Endothelial cell (in vitro differentiated cells): ENCODE results near the gene SPIRE2. TPM values are rescaled to one million over a fixed set of nuclear protein-coding genes. Genes with fewer than 3 reads are reported as not detected.
"Not testable (repeated sequence)": the region's sequence is repeated elsewhere in the genome, so short reads cannot be mapped to it uniquely, and the experiment has no call there.

ENCODE experiments used
- DNase-seq: peaks from one replicate; pipeline ENCODE4 v3.0.0; 2021; ENCODE audit warnings: low spot score
- H3K27ac Mint-ChIP-seq: one replicate; pipeline ENCODE4 v1.8.0; 2021; ENCODE audit warnings: mixed read lengths, inconsistent platforms; ENCODE audit not compliant: unreplicated experiment
- H3K27me3 Mint-ChIP-seq: one replicate; pipeline ENCODE4 v1.8.0; 2021; ENCODE audit warnings: mild to moderate bottlenecking, moderate library complexity, mixed read lengths, inconsistent platforms; ENCODE audit not compliant: unreplicated experiment
- H3K36me3 Mint-ChIP-seq: one replicate; pipeline ENCODE4 v1.8.0; 2021; ENCODE audit warnings: mild to moderate bottlenecking, low read depth, mixed read lengths, inconsistent platforms; ENCODE audit not compliant: unreplicated experiment
- H3K4me1 Mint-ChIP-seq: one replicate; pipeline ENCODE4 v1.8.0; 2021; ENCODE audit warnings: mild to moderate bottlenecking, mixed read lengths, inconsistent platforms; ENCODE audit not compliant: unreplicated experiment
- H3K4me3 Mint-ChIP-seq: one replicate; pipeline ENCODE4 v1.8.0; 2021; ENCODE audit warnings: mild to moderate bottlenecking, mixed read lengths, inconsistent platforms; ENCODE audit not compliant: unreplicated experiment
- H3K9me3 Mint-ChIP-seq: one replicate; pipeline ENCODE4 v1.8.0; 2021; ENCODE audit warnings: mixed read lengths, inconsistent platforms; ENCODE audit not compliant: unreplicated experiment
- CTCF ChIP-seq: fragments of 200-600 bp; sonication (generic); IDR thresholded peaks from one replicate; pipeline ENCODE4 v1.5.0; 2021; ENCODE audit warnings: antibody characterized with exemption; ENCODE audit not compliant: unreplicated experiment
- total RNA-seq: library from RNA; stranded (reverse); fragmentation: NEBNext Ultra II Directional; extraction: Animal tissue kit (Norgen Biotek cat#: 25700); gene quantifications from one replicate; pipeline ENCODE4 v1.2.1, GENCODE V29; 2021; ENCODE audit not compliant: unreplicated experiment

Gene SPIRE2
- total RNA-seq, 1 donor from 2014 or later, result 7.9 TPM

GRCh38 chr16:89828870-89829629, 775 bp downstream of the SPIRE2 start:
- Mint-ChIP-seq H3K27me3 (peaks cover 11% of the 10 kb centered on the region), H3K9me3 (no peaks in the 10 kb centered on the region), H3K27ac (peak overlapping the region; percentile 48), H3K36me3 (no peaks in the 10 kb centered on the region), H3K4me1 (peaks cover 2% of the 10 kb centered on the region), H3K4me3 (peak overlapping the region; percentile 94)
- no peak for DNase-seq
- no peak for TF ChIP-seq CTCF

DNA sequence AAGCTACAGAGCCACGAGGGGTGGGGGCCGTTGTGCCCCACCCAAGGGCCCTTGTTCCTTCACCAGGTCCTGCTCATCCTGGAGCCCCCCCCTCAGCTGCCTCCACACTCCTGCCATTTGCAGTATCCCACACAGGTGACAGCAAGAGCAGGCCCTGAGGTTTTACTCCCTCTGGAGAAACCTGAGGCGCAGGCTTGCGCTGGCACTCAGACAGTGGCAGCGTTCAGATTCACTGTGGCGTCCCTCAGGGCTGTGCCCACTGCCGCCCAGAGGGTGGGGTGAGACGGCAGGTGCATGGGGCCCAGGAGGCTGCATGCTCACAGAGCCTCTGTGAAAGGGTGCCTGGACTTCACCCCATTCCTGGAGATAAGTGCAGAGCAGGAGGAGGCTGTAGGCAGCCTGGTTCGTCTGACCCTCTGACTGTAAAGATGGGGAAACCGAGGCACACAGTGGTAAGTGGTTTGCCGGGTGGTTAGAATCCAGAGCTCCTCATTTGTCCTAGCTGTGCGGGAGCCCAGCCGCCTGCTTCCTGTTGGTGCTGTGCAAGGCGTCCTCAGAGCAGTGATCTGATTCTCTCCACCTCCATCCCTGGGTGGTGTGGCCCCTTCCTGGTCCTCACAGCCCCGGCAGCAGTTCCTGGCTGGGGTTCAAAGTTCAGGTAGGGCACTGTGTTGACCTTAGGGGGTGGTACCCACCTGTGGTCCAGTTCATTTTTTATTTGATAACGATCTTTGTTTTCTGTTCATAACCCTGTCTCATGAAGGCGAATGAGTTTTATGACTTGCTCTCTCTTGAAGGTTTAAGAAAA, 1.6 kb downstream of the SPIRE2 start:
- Mint-ChIP-seq H3K4me3 (no peak overlapping the region), H3K9me3 (no peaks in the 10 kb centered on the region), H3K36me3 (peaks cover 1% of the 10 kb centered on the region), H3K27ac (no peak overlapping the region), H3K27me3 (peaks cover 11% of the 10 kb centered on the region), H3K4me1 (peaks cover 2% of the 10 kb centered on the region)
- TF ChIP-seq CTCF, result no peak
- no peak for DNase-seq

DNA sequence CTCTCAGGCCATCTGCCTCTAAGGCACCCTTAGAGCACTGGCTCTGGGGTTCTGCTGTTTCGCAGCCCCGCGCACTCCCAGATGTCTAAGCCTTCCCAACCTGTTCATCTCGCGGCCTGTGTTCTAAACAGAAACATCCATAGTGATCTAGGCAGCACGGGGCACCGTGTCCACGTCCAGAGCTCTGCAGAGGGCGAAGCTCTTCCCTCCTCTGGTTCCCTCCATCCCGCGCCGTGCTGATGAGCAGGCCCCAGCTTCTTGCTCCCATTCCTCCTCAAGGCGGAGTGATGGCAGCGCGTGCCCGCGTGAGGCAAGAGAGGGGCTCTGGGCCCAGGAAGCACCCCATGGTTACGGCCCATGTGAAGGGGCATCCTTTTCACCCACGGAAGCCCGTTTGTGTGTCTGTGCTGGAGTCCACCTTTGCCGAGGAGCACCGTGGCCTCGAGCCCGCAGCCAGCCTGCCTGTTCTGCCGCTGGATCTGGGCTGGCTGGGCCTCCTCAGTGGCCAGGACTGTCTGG, 3.6 kb downstream of the SPIRE2 start:
- TF ChIP-seq CTCF, result no peak
- Mint-ChIP-seq H3K4me1 (peaks cover 2% of the 10 kb centered on the region), H3K4me3 (peak overlapping the region; percentile 77), H3K36me3 (peaks cover 10% of the 10 kb centered on the region), H3K27ac (no peak overlapping the region), H3K9me3 (no peaks in the 10 kb centered on the region), H3K27me3 (peaks cover 12% of the 10 kb centered on the region)
- no peak for DNase-seq

DNA sequence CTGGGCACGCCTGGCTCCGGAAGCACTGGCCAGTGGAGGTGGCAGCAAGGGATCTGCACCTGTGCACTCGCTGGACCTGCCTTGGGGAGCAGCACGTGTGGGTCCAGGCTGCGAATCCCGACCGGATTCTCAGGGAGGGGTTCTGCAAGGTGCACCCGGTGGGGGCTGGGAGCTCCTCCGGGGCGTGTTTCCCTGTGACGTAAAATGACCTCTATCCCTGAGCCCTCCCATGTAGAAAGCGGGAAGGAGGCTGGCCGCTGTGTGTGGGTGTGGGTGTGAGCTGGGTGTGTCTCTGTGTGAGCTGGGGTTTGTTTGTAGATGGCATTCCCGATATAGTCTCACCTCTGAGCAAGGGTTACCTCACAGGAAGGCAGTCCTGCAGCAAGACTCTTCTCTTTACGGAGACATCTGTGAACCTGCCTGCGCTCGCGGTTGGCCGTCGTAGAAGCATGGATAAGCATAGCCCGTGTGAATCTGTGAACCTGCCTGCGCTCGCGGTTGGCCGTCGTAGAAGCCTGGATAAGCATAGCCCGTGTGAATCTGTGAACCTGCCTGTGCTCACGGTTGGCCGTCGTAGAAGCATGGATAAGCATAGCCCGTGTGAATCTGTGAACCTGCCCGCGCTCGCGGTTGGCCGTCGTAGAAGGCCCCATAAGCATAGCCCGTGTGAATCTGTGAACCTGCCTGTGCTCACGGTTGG, 5.5 kb downstream of the SPIRE2 start:
- Mint-ChIP-seq H3K27me3 (peaks cover 10% of the 10 kb centered on the region), H3K4me3 (peak overlapping the region; percentile 31)
- H3K4me1 Mint-ChIP-seq, H3K9me3 Mint-ChIP-seq, DNase-seq, H3K36me3 Mint-ChIP-seq, H3K27ac Mint-ChIP-seq: not testable (repeated sequence)

DNA sequence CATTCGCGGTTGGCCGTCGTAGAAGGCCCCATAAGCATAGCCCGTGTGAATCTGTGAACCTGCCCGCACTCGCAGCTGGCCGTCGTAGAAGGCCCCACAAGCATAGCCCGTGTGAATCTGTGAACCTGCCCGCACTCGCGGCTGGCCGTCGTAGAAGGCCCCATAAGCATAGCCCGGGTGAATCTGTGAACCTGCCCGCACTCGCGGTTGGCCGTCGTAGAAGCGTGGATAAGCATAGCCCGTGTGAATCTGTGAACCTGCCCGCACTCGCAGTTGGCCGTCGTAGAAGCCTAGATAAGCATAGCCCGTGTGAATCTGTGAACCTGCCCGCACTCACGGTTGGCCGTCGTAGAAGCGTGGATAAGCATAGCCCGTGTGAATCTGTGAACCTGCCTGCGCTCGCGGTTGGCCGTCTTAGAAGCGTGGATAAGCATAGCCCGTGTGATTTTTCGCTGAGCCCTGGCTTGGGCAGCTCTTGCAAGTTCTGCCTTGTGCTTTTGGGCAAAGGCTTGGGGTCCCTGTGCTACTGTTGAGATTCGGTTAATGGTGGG, 6.6 kb downstream of the SPIRE2 start:
- not testable (repeated sequence) for H3K27me3 Mint-ChIP-seq, H3K27ac Mint-ChIP-seq, H3K4me1 Mint-ChIP-seq, H3K9me3 Mint-ChIP-seq, H3K36me3 Mint-ChIP-seq, DNase-seq
- peak overlapping the region; percentile 77 for H3K4me3 Mint-ChIP-seq

GRCh38 chr16:89836484-89836883, 8.2 kb downstream of the SPIRE2 start:
- not testable (repeated sequence) for H3K36me3 Mint-ChIP-seq, H3K27me3 Mint-ChIP-seq, H3K4me3 Mint-ChIP-seq, H3K4me1 Mint-ChIP-seq, H3K27ac Mint-ChIP-seq, H3K9me3 Mint-ChIP-seq, DNase-seq
